Measurements from ENCODE around the gene SLC6A8. TPM values are rescaled to one million over a fixed set of nuclear protein-coding genes. Genes with fewer than 3 reads are reported as not detected.
A peak's percentile ranks its signal among the peaks of the same experiment; 100 is the strongest.

SLC6A8 gene
- total RNA-seq, 1 donor = 19.5 TPM

- no peak overlapping the region for H3K4me2 ChIP-seq (ENCODE audit: insufficient read depth, low read length)
- H3K36me3 ChIP-seq (ENCODE audit: insufficient read depth, low read length) = no peaks in the 10 kb centered on the region
- H4K20me1 ChIP-seq (ENCODE audit: insufficient read depth, low read length) = no peaks in the 10 kb centered on the region
- no peak overlapping the region for H3K27ac ChIP-seq (ENCODE audit: low read depth, low read length)
- no peaks in the 10 kb centered on the region for H3K9me3 ChIP-seq (ENCODE audit: low read depth, low read length)
- TF ChIP-seq, protein P1, sequence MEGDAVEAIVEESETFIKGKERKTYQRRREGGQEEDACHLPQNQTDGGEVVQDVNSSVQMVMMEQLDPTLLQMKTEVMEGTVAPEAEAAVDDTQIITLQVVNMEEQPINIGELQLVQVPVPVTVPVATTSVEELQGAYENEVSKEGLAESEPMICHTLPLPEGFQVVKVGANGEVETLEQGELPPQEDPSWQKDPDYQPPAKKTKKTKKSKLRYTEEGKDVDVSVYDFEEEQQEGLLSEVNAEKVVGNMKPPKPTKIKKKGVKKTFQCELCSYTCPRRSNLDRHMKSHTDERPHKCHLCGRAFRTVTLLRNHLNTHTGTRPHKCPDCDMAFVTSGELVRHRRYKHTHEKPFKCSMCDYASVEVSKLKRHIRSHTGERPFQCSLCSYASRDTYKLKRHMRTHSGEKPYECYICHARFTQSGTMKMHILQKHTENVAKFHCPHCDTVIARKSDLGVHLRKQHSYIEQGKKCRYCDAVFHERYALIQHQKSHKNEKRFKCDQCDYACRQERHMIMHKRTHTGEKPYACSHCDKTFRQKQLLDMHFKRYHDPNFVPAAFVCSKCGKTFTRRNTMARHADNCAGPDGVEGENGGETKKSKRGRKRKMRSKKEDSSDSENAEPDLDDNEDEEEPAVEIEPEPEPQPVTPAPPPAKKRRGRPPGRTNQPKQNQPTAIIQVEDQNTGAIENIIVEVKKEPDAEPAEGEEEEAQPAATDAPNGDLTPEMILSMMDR (IDR thresholded peaks at IDR 0.05; ENCODE audit: extremely low read depth, low read depth, low read length) = no peak
- H3K27me3 ChIP-seq (ENCODE audit: insufficient read depth, low read length) = peaks cover 12% of the 10 kb centered on the region
- no peak overlapping the region for H3K4me3 ChIP-seq (ENCODE audit: insufficient read depth, low read length)
- no peak overlapping the region for H2AFZ ChIP-seq (ENCODE audit: low read length)
- peak; percentile 79 for DNase-seq (ENCODE audit: insufficient read length, low spot score, missing footprints)
- no peaks in the 10 kb centered on the region for H3K79me2 ChIP-seq (ENCODE audit: insufficient read depth, low read length)
- no peaks in the 10 kb centered on the region for H3K4me1 ChIP-seq (ENCODE audit: insufficient read depth, low read length)
Observed at GRCh38 chrX:153671589-153672530, 15.9 kb upstream of the SLC6A8 start.

DNA sequence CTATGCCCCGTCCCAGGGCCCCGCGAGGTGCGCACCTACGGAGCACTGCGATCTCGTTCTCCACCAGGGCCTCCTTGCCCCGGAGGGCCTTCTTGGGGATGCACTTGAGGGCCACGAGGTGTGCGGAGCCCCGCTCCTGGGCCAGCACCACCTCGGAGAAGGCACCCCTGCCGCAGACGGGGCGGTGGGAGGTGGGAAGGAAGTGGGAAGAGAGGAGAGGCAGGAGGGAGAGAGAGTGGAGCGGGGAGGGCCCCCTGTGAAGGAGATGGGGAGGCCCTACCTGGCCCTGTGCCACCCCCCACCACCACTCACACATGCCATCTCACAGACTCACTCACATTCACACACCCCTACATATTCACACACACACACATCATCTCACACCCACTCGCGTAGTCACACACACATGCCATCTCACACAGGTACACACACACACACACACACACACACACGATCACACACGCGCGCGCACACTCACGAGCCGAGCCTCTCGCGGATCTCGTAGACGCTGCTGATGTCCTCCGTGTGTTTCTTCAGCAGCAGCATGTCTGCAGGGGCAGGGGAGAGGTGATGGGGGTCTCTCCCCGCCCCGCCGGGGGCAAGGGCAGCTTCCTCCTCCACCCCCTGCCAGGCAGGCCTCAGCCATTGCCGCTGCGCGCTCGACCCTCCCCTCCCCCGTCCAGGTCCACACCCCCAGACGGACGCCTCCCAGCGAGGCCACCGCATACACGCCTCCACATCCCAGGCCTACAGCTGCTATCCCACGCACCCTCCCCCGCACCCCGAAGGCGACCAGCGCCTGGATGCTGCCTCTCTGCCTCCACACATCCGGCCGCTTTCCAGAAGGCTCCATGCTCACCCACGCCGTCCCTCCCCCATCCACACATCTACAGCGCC lies 14.9 kb upstream of the SLC6A8 start:
- H2AFZ ChIP-seq (ENCODE audit: low read length) = no peak overlapping the region
- H3K27ac ChIP-seq (ENCODE audit: low read depth, low read length) = no peak overlapping the region
- H3K79me2 ChIP-seq (ENCODE audit: insufficient read depth, low read length) = no peaks in the 10 kb centered on the region

DNA sequence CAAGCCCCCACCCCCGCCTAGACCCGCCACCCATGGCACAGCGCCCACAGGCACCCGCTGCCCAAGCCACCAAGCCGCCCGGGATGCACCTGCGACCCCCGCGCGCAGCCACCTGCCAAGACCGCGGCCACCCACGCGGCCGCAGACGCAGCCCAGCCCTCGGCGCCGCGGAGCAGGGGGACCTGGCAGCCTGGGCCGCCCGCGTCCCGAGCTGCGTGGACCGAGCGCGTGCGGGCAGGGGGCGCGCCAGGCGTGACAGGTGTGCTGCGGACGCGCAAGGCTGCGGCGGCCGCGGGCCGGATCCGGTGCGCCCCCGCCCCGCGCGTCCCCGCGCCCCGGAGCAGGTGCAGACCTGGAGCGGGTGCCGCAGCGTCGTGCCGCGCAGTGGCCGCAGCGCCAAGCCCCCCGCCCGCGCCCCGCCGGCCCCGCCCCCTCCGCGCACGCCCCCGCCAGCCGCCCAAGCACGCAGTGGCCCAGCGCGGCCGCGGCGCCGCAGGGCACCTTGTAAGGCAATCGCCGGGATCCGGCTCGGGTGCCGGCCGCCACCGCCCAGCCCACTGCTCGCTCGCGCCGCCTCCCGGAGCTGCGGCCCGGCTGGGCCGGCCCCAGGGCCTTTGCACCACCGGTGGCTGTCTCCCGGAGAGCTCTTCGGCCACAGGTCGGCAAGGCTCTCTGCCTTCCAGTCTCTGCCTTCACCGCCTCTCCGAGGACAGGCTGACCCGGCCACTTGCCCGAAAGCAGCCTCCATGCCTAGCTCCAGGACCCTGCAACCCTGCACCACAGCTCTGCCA lies 14.1 kb upstream of the SLC6A8 start, which contains the start of gene PNCK:
PNCK (minus strand) TSS at position 386 of the 791 bp plus-strand sequence. CDS start 737 bp downstream, outside the sequence.
- no peaks in the 10 kb centered on the region for H3K36me3 ChIP-seq (ENCODE audit: insufficient read depth, low read length)
- no peak within 1 kb of the TSS for H3K4me2 ChIP-seq (ENCODE audit: insufficient read depth, low read length)
- no peaks in the 10 kb centered on the region for H4K20me1 ChIP-seq (ENCODE audit: insufficient read depth, low read length)
- no peak within 1 kb of the TSS for H2AFZ ChIP-seq (ENCODE audit: low read length)
- no peaks in the 10 kb centered on the region for H3K79me2 ChIP-seq (ENCODE audit: insufficient read depth, low read length)
- peak; percentile 71 for DNase-seq (ENCODE audit: insufficient read length, low spot score, missing footprints)
- no peaks in the 10 kb centered on the region for H3K9me3 ChIP-seq (ENCODE audit: low read depth, low read length)
- no peak within 1 kb of the TSS for H3K27ac ChIP-seq (ENCODE audit: low read depth, low read length)
- no peaks in the 10 kb centered on the region for H3K4me1 ChIP-seq (ENCODE audit: insufficient read depth, low read length)
- H3K4me3 ChIP-seq (ENCODE audit: insufficient read depth, low read length) = no peak within 1 kb of the TSS
- peaks cover 9% of the 10 kb centered on the region for H3K27me3 ChIP-seq (ENCODE audit: insufficient read depth, low read length)
- TF ChIP-seq, protein P1 (IDR thresholded peaks at IDR 0.05; ENCODE audit: extremely low read depth, low read depth, low read length) = no peak

More for the DNA sequence above, 14.9 kb upstream of the SLC6A8 start:
- Histone ChIP-seq H3K27me3 (ENCODE audit: insufficient read depth, low read length) (peaks cover 9% of the 10 kb centered on the region), H3K36me3 (ENCODE audit: insufficient read depth, low read length) (no peaks in the 10 kb centered on the region), H4K20me1 (ENCODE audit: insufficient read depth, low read length) (no peaks in the 10 kb centered on the region), H3K4me2 (ENCODE audit: insufficient read depth, low read length) (no peak overlapping the region), H3K4me1 (ENCODE audit: insufficient read depth, low read length) (no peaks in the 10 kb centered on the region), H3K9me3 (ENCODE audit: low read depth, low read length) (no peaks in the 10 kb centered on the region), H3K4me3 (ENCODE audit: insufficient read depth, low read length) (no peak overlapping the region)
- peak; percentile 93 for DNase-seq (ENCODE audit: insufficient read length, low spot score, missing footprints)
- TF ChIP-seq, protein P1 (IDR thresholded peaks at IDR 0.05; ENCODE audit: extremely low read depth, low read depth, low read length) = no peak

Data from osteoblast (primary cell).